ENCODE measurements around the gene RTP1. TPM values are rescaled to one million over a fixed set of nuclear protein-coding genes. Genes with fewer than 3 reads are reported as not detected.

The RTP1 gene
- total RNA-seq, 1 donor from 2014 or later: not detected

DNA sequence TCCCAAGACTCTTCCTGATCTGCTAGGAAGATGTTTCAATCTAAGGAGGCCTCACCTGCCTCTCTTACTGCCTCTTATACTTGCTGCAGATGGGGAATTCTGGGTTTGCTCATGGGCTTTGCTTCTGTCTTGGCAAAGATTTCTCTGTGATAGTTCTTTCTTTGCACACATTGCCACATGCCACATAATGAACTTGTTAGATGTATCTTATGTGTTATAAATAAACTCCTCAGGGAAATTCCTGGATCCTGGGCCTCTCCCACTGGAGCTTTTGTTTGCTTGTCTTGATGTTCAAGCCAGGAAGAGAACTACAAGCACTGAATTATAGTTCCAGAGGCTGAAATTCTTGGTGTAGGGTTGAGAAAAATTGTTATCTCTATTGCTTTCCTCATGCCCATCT, 12.2 kb downstream of the RTP1 start:
- no peaks in the 10 kb centered on the region for H3K36me3 Mint-ChIP-seq
- TF ChIP-seq, protein P1, sequence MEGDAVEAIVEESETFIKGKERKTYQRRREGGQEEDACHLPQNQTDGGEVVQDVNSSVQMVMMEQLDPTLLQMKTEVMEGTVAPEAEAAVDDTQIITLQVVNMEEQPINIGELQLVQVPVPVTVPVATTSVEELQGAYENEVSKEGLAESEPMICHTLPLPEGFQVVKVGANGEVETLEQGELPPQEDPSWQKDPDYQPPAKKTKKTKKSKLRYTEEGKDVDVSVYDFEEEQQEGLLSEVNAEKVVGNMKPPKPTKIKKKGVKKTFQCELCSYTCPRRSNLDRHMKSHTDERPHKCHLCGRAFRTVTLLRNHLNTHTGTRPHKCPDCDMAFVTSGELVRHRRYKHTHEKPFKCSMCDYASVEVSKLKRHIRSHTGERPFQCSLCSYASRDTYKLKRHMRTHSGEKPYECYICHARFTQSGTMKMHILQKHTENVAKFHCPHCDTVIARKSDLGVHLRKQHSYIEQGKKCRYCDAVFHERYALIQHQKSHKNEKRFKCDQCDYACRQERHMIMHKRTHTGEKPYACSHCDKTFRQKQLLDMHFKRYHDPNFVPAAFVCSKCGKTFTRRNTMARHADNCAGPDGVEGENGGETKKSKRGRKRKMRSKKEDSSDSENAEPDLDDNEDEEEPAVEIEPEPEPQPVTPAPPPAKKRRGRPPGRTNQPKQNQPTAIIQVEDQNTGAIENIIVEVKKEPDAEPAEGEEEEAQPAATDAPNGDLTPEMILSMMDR (IDR thresholded peaks at IDR 0.05; ENCODE audit: unreplicated experiment): no peak
- H3K27me3 Mint-ChIP-seq (ENCODE audit: low read depth): peaks cover 19% of the 10 kb centered on the region
- no peak for DNase-seq (ENCODE audit: low spot score in 2 of 2, unreplicated experiment in 2 of 2)
- H3K4me1 Mint-ChIP-seq: no peaks in the 10 kb centered on the region
- H3K27ac Mint-ChIP-seq: no peak overlapping the region
- peaks cover 11% of the 10 kb centered on the region for H3K9me3 Mint-ChIP-seq
- no peak overlapping the region for H3K4me3 Mint-ChIP-seq

DNA sequence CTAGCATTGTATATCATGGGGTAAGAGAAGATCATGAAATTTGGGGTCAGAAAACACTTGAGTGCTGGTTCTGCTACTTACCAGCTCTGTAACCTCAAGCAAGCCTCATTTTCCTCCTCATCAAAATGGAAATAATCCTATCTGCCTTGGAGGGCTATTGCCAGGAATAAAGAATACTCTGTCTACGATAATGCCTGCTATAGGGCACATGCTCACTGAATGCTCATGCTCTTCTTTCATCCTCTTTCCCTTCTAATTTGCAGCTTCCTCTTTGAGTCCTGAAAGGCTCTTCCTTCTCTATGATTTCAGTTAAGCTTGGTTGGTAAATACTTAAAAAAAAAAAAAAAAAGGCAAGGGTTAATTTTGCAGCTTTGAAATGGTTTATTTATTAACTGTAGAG, 12.8 kb downstream of the RTP1 start:
- Mint-ChIP-seq H3K27me3 (ENCODE audit: low read depth) (peaks cover 17% of the 10 kb centered on the region), H3K27ac (no peak overlapping the region), H3K4me3 (no peak overlapping the region), H3K9me3 (peaks cover 11% of the 10 kb centered on the region), H3K36me3 (no peaks in the 10 kb centered on the region), H3K4me1 (no peaks in the 10 kb centered on the region)
- no peak for DNase-seq (ENCODE audit: low spot score in 2 of 2, unreplicated experiment in 2 of 2)
- TF ChIP-seq, protein P1 (IDR thresholded peaks at IDR 0.05; ENCODE audit: unreplicated experiment): no peak

DNA sequence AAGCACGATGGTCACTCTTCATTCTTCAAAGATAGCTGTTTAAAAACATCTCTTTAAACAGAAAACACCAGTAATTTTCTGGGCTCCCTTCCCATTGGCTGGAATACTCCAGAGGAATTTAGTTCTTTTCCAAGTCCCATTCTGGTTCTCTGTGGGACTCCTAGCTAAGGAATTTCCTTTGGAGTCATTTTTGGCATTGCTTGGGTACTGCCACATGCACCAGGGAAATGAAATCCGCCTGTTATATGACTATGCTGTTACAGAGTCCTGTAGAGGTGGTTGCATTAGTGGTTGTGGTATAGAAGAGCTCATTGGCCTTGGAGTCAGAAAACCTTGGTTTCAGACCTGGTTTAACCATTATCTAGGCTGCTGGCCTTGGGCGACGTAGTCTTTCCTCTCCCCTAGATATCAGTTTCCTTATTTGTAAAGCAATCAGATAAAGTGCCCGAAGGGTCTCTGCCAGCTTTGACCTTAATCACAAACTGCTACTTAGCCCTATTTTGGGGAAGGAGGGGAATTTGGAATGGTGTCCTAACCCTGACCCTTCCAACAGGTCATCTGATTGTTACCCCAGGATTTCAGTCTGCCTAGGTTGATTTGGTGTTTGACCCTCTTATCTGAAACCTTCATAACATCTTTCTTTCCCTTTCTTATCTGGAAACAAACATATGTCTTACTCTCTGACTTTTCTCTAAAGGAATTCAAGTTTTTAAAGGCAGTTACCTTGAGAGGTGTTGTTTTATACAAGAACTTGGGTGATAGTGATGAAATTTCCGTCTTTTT, 13.4 kb downstream of the RTP1 start:
- Mint-ChIP-seq H3K4me3 (no peak overlapping the region), H3K27ac (no peak overlapping the region), H3K27me3 (ENCODE audit: low read depth) (peaks cover 16% of the 10 kb centered on the region), H3K36me3 (no peaks in the 10 kb centered on the region), H3K4me1 (no peaks in the 10 kb centered on the region), H3K9me3 (peaks cover 11% of the 10 kb centered on the region)
- TF ChIP-seq, protein P1 (IDR thresholded peaks at IDR 0.05; ENCODE audit: unreplicated experiment): no peak
- DNase-seq (ENCODE audit: low spot score in 2 of 2, unreplicated experiment in 2 of 2): no peak

DNA sequence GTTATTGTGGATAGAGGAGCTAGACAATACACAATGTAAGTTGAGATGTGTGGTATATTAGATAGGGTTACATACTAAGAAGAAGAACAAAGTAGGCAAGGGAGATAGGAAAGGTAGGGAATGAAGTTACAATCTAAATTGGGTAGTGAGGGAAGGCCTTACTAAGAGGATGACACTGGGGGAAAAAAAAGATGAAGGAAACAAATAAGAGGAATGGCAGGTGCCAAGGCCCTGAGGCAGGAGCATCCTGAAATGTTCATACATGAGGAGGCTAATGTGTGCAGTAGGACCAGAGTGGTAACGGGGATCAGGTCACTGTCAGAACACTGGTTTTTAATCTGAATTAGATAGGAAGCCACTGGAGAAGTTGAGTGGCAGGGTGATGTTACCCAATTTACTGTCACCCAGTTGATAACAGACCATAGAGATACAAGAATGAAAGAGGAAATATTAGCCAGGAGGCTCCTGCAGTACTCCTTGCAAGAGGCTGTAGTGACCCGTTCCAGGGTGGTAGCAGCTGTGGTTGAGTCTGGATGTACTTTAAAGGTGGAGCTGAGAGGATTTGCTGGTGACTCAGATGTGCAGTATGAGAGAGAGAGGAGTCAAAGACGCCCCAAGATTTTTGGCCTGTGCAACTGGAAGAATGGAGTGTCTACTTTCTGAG, 14.4 kb downstream of the RTP1 start:
- Mint-ChIP-seq H3K27me3 (ENCODE audit: low read depth) (peaks cover 20% of the 10 kb centered on the region), H3K9me3 (peaks cover 6% of the 10 kb centered on the region), H3K27ac (no peak overlapping the region), H3K36me3 (no peaks in the 10 kb centered on the region), H3K4me3 (no peak overlapping the region), H3K4me1 (no peaks in the 10 kb centered on the region)
- TF ChIP-seq, protein P1 (IDR thresholded peaks at IDR 0.05; ENCODE audit: unreplicated experiment): no peak
- DNase-seq (ENCODE audit: low spot score in 2 of 2, unreplicated experiment in 2 of 2): no peak

DNA sequence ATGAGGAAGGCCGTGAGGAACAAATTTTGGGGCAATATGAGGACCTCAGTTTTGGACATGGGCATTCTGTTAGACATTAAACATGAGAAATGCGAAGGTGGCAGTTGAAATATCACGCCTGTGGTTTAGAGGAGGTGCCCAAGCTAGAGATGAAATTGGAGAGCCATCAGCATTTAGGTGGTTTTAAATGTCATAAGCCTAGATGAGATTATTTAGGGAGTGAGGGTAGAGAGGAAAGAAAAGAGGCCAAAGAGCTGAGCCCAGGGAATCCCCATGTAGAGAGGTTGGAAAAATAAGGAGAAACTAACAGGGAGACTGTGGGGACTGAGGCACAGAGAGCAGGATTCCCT, 14.9 kb downstream of the RTP1 start:
- Mint-ChIP-seq H3K4me3 (no peak overlapping the region), H3K27me3 (ENCODE audit: low read depth) (peaks cover 20% of the 10 kb centered on the region), H3K27ac (no peak overlapping the region), H3K9me3 (peaks cover 6% of the 10 kb centered on the region), H3K36me3 (no peaks in the 10 kb centered on the region), H3K4me1 (no peaks in the 10 kb centered on the region)
- no peak for DNase-seq (ENCODE audit: low spot score in 2 of 2, unreplicated experiment in 2 of 2)
- TF ChIP-seq, protein P1 (IDR thresholded peaks at IDR 0.05; ENCODE audit: unreplicated experiment): no peak

Measured in mesothelial cell of epicardium (in vitro differentiated cells).